Ramos (cell line): ENCODE data around the gene ARID4A.
"Not testable (repeated sequence)": the region's sequence is repeated elsewhere in the genome, so short reads cannot be mapped to it uniquely, and the experiment has no call there.

Source experiments
- in situ Hi-C: fragments of 300-500 bp; cut with MboI; formaldehyde crosslinking; loops from one replicate; pipeline ENCODE4 v1.14.3; 2022; ENCODE audit warnings: low sequenced_read_pairs; ENCODE audit not compliant: unreplicated experiment

The ARID4A gene

GRCh38 chr14:58298477-58299400 lies at the start of gene ARID4A:
Gene ARID4A (plus strand): TSS chr14:58298555. CDS start chr14:58299855, 1,300 bp downstream.
- in situ Hi-C loops, result no loop called here

GRCh38 chr14:58249611-58250010 lies 48.7 kb upstream of the ARID4A start:
- in situ Hi-C loops, result no loop called here

GRCh38 chr14:58258156-58258555 lies 40.2 kb upstream of the ARID4A start:
- in situ Hi-C loops, result no loop called here

- in situ Hi-C loops, result not testable (repeated sequence)
Observed at GRCh38 chr14:58262005-58262404, 36.4 kb upstream of the ARID4A start.

- in situ Hi-C loops, result no loop called here
Observed at GRCh38 chr14:58265401-58265800, 33.0 kb upstream of the ARID4A start.

- in situ Hi-C loops, result no loop called here
Observed at GRCh38 chr14:58270628-58271027, 27.7 kb upstream of the ARID4A start.

- in situ Hi-C loops, result no loop called here
Observed at GRCh38 chr14:58272588-58273372, 25.6 kb upstream of the ARID4A start.

GRCh38 chr14:58274881-58275280 lies 23.5 kb upstream of the ARID4A start:
- in situ Hi-C loops, result no loop called here

GRCh38 chr14:58275527-58276190 lies 22.7 kb upstream of the ARID4A start:
- in situ Hi-C loops, result no loop called here

- in situ Hi-C loops, result no loop called here
Observed at GRCh38 chr14:58276208-58276607, 22.1 kb upstream of the ARID4A start.

GRCh38 chr14:58278177-58278576 lies 20.2 kb upstream of the ARID4A start:
- in situ Hi-C loops, result no loop called here

GRCh38 chr14:58280954-58281787 lies 17.2 kb upstream of the ARID4A start:
- in situ Hi-C loops, result no loop called here

- in situ Hi-C loops, result no loop called here
Observed at GRCh38 chr14:58281969-58282368, 16.4 kb upstream of the ARID4A start.

GRCh38 chr14:58282925-58283593 lies 15.3 kb upstream of the ARID4A start:
- in situ Hi-C loops, result no loop called here

GRCh38 chr14:58283730-58284129 lies 14.6 kb upstream of the ARID4A start:
- in situ Hi-C loops, result no loop called here

- in situ Hi-C loops, result no loop called here
Observed at GRCh38 chr14:58285132-58285531, 13.2 kb upstream of the ARID4A start.

GRCh38 chr14:58287607-58288042 lies 10.7 kb upstream of the ARID4A start:
- in situ Hi-C loops, result no loop called here

GRCh38 chr14:58288106-58288792 lies 10.1 kb upstream of the ARID4A start:
- in situ Hi-C loops, result no loop called here

- in situ Hi-C loops, result no loop called here
Observed at GRCh38 chr14:58291646-58292045, 6.7 kb upstream of the ARID4A start.
